SKM-1 treated with dmso at 0.1 percent for 144 hours (cell line): ENCODE results near the gene KCNK5.
A peak's percentile ranks its signal among the peaks of the same experiment; 100 is the strongest.

Experiments
- DNase-seq: peaks from one replicate; lab custom pipeline; 2025; ENCODE audit not compliant: unreplicated experiment; lab: John Stamatoyannopoulos, UW

KCNK5 gene

DNA sequence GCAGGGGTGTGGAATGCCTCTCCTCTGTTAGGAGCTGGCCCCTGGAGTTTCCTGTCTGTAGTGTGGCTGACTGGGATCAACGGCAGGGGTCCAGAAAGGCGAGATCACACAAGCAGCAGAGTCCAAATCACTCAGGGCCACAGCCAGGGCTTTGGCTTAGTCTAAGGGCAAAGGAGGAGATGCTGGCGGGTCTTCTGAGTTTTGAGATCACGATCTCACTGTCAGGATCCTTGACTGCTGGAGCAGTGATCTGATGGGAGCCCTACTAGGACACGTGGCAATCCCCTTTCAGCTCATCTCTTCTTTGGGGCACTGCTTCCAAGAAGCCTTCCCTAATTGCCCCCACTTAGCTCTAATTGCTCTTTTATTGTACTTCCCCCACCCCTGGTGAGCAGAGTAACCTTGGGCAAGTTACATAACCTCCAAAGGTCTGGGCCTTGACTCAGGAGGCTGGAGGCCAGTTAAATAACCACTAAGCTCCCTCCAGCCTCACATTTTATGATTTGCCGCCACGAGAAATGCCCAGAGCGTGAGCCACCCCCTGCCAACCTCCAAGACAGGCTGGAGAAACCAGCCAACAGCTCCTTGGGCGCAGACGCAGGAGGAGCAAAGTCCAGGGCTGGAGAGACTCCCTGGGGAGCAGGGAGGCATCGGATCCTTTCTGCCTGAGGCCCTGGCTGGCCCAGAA lies 12.0 kb downstream of the KCNK5 start:
- DNase-seq: no peak

GRCh38 chr6:39215640-39216158 lies 13.6 kb downstream of the KCNK5 start:
- no peak for DNase-seq

GRCh38 chr6:39214846-39215639 lies 14.2 kb downstream of the KCNK5 start:
- DNase-seq: no peak

DNA sequence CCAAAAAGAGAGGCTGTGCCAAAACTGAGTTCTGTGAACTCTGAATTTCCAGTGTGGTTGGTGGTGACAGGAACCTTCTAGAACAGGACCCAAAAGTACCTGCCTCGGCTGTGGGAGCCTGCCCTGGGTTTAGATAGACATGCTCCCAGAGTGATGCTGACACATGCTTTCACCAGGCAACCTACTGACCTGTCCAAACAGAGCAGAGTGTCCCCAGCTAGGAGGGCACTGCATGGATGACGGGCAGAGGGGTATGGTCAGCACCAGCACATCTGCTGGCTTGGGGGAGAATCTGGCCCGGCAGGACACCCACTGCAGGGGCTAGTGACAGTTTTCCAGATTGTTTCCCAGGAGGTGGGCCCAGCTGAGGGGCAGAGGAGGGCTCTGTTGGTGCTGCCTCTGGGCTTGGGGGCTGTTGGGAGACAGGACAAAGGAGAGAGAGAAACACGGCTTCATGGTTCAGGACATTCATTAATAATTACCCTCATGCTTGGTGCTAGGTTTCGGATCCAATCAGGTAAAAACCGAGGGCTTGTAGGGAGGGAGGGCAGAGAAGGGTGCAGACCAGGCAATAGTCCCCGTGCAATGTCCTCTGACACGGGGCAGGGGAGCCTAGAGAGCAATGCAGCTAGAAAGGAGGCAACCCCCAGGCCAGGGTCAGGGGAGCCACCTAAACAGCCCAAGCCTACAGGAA lies 15.0 kb downstream of the KCNK5 start:
- DNase-seq: no peak

GRCh38 chr6:39213195-39213920 lies 15.9 kb downstream of the KCNK5 start:
- DNase-seq: peak; percentile 54

- no peak for DNase-seq
Measured at GRCh38 chr6:39211183-39211582, 18.1 kb downstream of the KCNK5 start.

- DNase-seq: peak; percentile 59
Measured at GRCh38 chr6:39210450-39210849, 18.8 kb downstream of the KCNK5 start.

DNA sequence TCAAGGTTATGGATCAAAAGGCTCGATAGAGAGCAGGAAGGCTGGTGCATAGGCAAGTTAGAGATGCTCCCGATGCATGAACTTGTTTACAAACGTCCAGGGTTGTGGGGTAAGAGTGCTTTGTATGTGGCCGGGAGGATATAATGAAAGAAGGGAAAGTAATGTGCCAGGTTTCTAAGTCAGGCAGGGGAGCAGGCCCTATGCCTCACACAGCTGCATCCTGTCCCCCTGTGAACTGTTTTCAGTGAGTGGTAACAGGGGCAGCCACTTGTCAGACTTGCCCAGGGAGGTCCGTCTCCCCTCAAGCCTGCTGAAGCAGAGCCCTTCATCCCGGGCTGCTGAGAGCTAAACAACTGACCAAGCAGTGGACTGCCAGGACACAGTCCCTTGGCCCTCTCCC lies 19.4 kb downstream of the KCNK5 start:
- DNase-seq: no peak

- DNase-seq: peak; percentile 63
Measured at GRCh38 chr6:39209360-39209811, 19.9 kb downstream of the KCNK5 start.

- DNase-seq: no peak
Measured at GRCh38 chr6:39208223-39208739, 21.0 kb downstream of the KCNK5 start.

DNA sequence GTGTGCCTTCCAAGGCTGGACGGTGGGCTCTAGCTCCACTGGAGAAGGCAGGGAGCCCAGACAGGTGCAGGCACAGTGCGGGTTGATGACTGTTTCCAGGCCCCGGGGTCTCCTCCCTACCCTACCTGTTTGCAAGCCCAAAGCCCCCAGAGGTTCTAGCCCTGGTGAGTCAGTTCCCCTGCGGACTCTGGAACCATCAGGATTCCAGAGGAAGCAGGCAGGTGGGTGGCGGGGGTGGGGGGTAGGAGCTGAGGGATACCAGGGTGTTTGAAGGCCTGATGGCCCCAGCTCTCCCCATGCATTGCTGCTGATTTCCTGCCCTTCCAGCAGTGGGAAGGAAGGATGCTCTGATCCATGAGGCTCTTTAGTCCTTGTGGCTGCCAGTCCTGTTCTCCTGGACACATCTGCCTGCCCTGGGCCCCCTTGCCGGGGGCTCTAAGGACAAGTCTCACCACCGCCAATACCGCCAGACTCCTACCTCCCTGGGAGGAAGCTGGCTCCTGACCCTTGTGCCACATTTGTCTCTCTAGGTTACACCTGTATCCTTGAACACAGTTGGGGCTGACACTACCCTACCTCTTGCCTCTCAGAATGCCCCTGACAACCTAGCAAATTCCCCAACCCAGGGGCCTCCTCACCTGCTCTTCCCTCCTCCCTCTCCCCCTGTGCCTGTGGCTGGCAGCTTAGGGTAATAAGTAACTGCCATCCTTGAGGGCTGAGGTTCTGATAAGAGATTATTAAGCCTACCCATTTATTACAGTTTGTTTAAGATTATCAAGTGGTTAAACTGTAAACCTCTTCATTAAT lies 21.7 kb downstream of the KCNK5 start:
- no peak for DNase-seq

DNA sequence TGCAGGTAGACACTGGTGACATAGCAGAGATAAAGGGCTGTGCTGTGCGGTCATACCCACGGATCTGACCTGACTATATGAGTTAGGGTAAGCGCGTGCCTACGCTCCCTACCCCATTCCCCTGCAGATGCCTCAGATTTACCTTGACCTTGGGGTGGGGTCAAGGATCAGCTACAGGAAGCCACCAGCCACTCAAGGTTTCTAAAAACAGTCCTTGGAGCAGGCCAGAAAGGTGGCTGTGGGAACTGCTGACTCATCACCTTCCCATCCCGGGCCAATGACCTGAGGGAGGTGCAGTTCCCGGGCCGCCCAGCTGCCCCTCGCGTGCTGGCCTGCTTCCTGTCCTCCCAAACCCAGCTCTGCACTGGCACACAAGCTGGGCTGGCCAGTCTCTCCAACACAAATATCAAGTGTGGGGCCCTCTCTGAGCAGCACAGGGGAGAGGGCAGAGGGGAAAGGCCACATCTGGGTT lies 23.0 kb downstream of the KCNK5 start:
- DNase-seq: no peak

DNA sequence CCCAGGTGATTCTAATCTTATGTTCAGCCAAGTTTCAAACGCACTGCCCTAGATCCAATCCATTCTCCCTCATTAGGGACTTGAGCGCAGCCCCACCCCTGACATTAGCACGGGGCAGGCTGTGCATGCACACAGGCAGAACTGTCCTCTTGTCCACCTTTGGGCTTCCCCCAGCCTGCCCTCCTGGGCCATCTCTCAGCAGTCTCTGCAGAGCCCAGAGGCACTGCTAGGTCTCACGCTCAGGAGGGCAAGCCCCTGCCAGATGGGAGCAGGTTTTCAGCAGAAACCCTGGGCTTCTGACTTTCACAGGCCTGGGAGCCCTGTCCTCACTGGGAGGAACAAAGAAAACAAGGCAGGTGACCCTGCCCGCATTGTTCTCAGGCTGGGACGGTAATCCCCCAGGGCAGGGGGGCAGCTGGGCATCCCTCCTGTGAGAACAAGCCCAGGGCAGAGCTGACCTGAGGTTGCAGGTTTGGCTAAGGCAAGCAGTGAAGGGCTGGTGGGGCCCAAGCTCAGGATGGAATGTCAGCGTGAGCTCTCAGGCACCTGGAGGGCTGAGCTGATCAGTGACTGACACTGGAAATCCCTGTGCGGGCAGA lies 24.5 kb downstream of the KCNK5 start:
- DNase-seq: no peak

GRCh38 chr6:39204160-39204495 lies 25.1 kb downstream of the KCNK5 start:
- no peak for DNase-seq

DNA sequence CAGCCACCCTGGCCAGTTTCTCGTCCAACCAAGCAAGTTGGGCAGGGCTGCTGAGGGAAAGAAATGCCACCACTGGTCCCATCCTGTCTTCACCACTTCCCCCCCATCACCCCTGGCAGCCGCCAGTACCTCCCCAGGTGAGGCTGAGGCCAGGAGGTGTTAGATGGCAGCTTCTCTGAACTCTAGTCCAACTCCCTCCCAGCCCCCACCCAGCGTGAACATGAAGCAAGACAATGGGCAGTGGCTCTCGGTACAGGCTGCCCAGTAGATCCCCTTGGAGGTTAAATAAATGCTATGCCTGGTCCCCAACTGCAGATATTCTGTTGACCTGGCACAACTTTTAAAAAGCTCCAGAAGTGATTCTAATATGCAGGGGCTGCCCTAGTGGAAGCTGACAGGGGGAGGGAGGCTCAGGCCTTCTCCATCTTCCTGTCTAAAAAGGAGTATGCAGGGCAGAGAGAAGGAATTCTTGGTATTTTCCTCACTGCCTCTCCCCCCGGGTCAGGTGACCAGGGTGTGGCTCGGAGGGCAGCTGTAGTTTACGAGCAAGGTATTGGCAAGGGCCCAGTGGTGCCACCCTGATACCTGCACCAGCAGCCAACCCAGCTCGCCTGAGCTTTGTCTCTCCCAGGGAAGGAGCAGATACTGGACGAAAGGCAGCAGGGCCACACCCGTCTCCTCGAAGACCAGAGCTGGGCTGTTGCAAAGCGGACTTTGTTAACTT lies 25.7 kb downstream of the KCNK5 start:
- no peak for DNase-seq

DNA sequence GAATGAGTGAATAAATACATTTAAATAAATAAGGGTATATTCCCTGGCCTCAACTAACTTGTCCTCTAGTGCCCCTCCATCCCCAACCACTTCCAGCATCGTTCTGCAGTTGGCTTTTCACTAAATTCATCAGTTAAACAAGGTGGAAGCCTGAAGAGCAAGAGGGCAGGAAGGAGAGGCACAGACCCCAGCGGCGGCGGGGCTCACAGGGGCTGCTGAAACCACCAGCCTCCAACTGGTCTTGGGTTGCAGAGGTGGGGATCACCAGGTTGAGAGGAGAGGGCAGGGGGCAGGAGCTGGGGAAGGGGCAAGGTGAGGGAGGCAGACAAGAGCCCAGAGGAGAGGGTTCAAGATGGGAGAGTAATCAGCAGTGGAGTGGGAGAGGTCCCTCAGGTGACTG lies 27.1 kb downstream of the KCNK5 start:
- no peak for DNase-seq

DNA sequence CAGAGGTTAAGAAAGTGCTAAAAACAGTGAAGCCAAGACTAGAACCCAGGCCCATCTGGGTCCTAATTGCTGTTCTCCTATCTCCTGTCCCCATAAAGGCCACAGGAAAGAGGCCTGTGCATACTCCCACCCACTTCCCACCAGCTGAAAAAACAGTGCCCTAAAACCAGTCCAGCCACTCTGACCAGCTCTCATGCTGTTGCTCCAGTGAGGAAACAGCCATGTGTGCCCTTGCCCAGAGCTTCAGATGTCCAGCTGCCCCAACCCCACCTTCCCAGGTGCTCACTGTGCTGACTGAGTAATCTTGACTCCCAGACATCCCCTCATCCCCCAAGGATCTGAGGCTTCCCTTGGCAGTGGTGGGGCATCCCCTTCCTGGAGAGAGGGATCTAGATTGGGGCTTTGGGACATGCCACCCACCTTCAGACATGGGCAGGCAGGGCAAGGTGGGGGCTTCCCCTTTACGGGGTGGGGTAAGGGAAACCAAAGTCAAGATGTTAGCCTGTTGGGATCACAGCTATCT lies 28.7 kb downstream of the KCNK5 start:
- DNase-seq: no peak

DNA sequence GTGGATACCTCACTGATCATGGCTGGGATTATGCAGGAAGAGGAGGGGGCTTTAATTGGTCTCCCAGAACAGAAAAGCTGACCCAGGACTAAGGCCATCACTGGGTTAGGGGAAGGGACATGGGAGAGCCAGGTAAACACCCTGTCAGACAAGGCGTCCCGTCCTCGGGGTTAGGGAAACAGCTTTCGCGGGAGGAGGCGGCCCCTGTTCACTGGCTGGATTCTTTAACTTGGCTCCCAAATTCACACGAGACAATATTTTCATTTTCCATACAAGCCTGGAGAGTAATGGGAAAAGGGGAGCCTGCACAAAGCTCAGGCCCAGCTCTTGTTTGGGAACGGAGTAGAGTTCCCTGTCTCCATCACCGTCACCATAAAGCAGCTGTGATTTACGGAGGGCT lies 29.3 kb downstream of the KCNK5 start:
- DNase-seq: no peak
